Neural cell (in vitro differentiated cells): ENCODE data around the gene SYT7. TPM values are rescaled to one million over a fixed set of nuclear protein-coding genes. Genes with fewer than 3 reads are reported as not detected.

Experiments used
- H2AFZ ChIP-seq: fragments of 200-600, 300-800 bp; sonication (generic), shearing (Covaris generic); 2 replicates; pipeline ENCODE4 v1.6.0; 2014; ENCODE audit warnings: low read depth, mild to moderate bottlenecking, antibody characterized with exemption, low read length, moderate library complexity
- H3F3A ChIP-seq: fragments of 200-600 bp; shearing (Covaris generic); 2 replicates; pipeline ENCODE4 v1.6.1; 2016; ENCODE audit warnings: mild to moderate bottlenecking, moderate library complexity, mixed read lengths, antibody characterized with exemption, low read length; ENCODE audit not compliant: insufficient read depth, poor library complexity, severe bottlenecking
- H3K27ac ChIP-seq: fragments of 200-600, 300-800 bp; sonication (generic), shearing (Covaris generic); 2 replicates; pipeline ENCODE4 v1.5.1; 2014; ENCODE audit warnings: mild to moderate bottlenecking, low read length, moderate library complexity
- H3K27me3 ChIP-seq: fragments of 300-800, 200-600 bp; sonication (generic), shearing (Covaris generic); 2 replicates; pipeline ENCODE4 v1.6.0; 2014; ENCODE audit warnings: mild to moderate bottlenecking, low read depth, low read length, moderate library complexity; ENCODE audit not compliant: insufficient read depth
- H3K36me3 ChIP-seq: fragments of 300-800, 200-600 bp; sonication (generic), shearing (Covaris generic); 2 replicates; pipeline ENCODE4 v1.5.1; 2014; ENCODE audit warnings: mild to moderate bottlenecking, antibody characterized with exemption, low read length, moderate library complexity; ENCODE audit not compliant: insufficient read depth
- H3K4me2 ChIP-seq: fragments of 300-800, 200-600 bp; sonication (generic), shearing (Covaris generic); 2 replicates; pipeline ENCODE4 v1.6.0; 2014; ENCODE audit warnings: mild to moderate bottlenecking, low read length
- H3K4me3 ChIP-seq: fragments of 300-800, 200-600 bp; sonication (generic), shearing (Covaris generic); 2 replicates; pipeline ENCODE4 v1.5.1; 2014; ENCODE audit warnings: mild to moderate bottlenecking, low read length, moderate library complexity
- H3K79me2 ChIP-seq: fragments of 200-600 bp; shearing (Covaris generic); replicated peaks from 2 replicates; pipeline ENCODE4 v1.6.0; 2014; ENCODE audit warnings: mild to moderate bottlenecking, low read length, moderate library complexity; ENCODE audit not compliant: insufficient read depth
- H3K9ac ChIP-seq: fragments of 300-800, 200-600 bp; sonication (generic), shearing (Covaris generic); 2 replicates; pipeline ENCODE4 v1.6.1; 2016; ENCODE audit warnings: mild to moderate bottlenecking, low read length, mixed read lengths
- H3K9me2 ChIP-seq: fragments of 200-600 bp; shearing (Covaris generic); 2 replicates; pipeline ENCODE4 v1.6.1; 2016; ENCODE audit warnings: mild to moderate bottlenecking, low read length, mixed read lengths; ENCODE audit not compliant: insufficient read depth
- H3K9me3 ChIP-seq: fragments of 200-600, 300-800 bp; sonication (generic), shearing (Covaris generic); 2 replicates; pipeline ENCODE4 v1.6.1; 2016; ENCODE audit warnings: mild to moderate bottlenecking, mixed run types, low read length, moderate library complexity, mixed read lengths
- H4K20me1 ChIP-seq: fragments of 200-600 bp; shearing (Covaris generic); 2 replicates; pipeline ENCODE4 v1.6.1; 2016; ENCODE audit warnings: mild to moderate bottlenecking, mixed run types; ENCODE audit not compliant: insufficient read depth
- CTCF ChIP-seq: fragments of 450-650 bp; IDR thresholded peaks from 2 replicates; pipeline ENCODE4 v1.5.1; 2014; ENCODE audit warnings: antibody characterized with exemption, mild to moderate bottlenecking, moderate library complexity; ENCODE audit not compliant: poor library complexity, severe bottlenecking
- EP300 ChIP-seq: fragments of 450-650 bp; conservative IDR thresholded peaks from 2 replicates; pipeline ENCODE4 v1.6.1; 2014; ENCODE audit warnings: antibody characterized with exemption, mild to moderate bottlenecking, moderate library complexity; ENCODE audit not compliant: poor library complexity, severe bottlenecking
- EZH2 ChIP-seq: fragments of 200-600, 300-800 bp; shearing (Covaris generic), sonication (generic); IDR thresholded peaks from 2 replicates; pipeline ENCODE4 v1.6.1; 2014; ENCODE audit warnings: antibody characterized with exemption, low read length, borderline replicate concordance, mild to moderate bottlenecking; ENCODE audit not compliant: insufficient read depth, poor library complexity, severe bottlenecking
- MXI1 ChIP-seq: fragments of 450-650 bp; conservative IDR thresholded peaks from 2 replicates; pipeline ENCODE4 v1.6.1; 2014; ENCODE audit warnings: antibody characterized with exemption, mild to moderate bottlenecking; ENCODE audit not compliant: poor library complexity, severe bottlenecking
- POLR2AphosphoS5 ChIP-seq: IDR thresholded peaks from 2 replicates; pipeline ENCODE4 v1.6.1; 2012
- RAD21 ChIP-seq: fragments of 450-650 bp; conservative IDR thresholded peaks from 2 replicates; pipeline ENCODE4 v1.6.1; 2014; ENCODE audit warnings: antibody characterized with exemption, mild to moderate bottlenecking, moderate library complexity
- REST ChIP-seq: IDR thresholded peaks from 2 replicates; pipeline ENCODE4 v1.6.1; 2012; ENCODE audit warnings: borderline replicate concordance
- SMC3 ChIP-seq: fragments of 450-650 bp; conservative IDR thresholded peaks from 2 replicates; pipeline ENCODE4 v1.6.1; 2014; ENCODE audit warnings: antibody characterized with exemption, mild to moderate bottlenecking, moderate library complexity; ENCODE audit not compliant: poor library complexity
- TAF1 ChIP-seq: IDR thresholded peaks from 2 replicates; pipeline ENCODE4 v1.6.1; 2012; ENCODE audit warnings: low read depth
- polyA plus RNA-seq: library from polyadenylated mRNA; depleted of rRNA; stranded (reverse); fragments of >200 nt; gene quantifications from 2 replicates; pipeline ENCODE4 v1.2.3, GENCODE V29; 2014

SYT7 gene
- polyA plus RNA-seq, 1 donor from 2014 or later = 14.0 TPM

- Histone ChIP-seq H3F3A (peaks cover 6% of the 10 kb centered on the region), H3K9ac (no peak overlapping the region), H3K4me3 (no peak overlapping the region), H3K4me2 (no peak overlapping the region), H4K20me1 (no peaks in the 10 kb centered on the region), H3K9me3 (no peaks in the 10 kb centered on the region), H3K27me3 (no peaks in the 10 kb centered on the region), H3K79me2 (no peaks in the 10 kb centered on the region), H3K9me2 (no peaks in the 10 kb centered on the region), H3K27ac (no peak overlapping the region), H3K36me3 (no peaks in the 10 kb centered on the region), H2AFZ (no peak overlapping the region)
- TF ChIP-seq TAF1 (no peak), RAD21 (no peak), SMC3 (no peak), REST (no peak), POLR2AphosphoS5 (no peak), MXI1 (no peak), CTCF (no peak), EP300 (no peak), EZH2 (no peak)
Observed at GRCh38 chr11:61477126-61477525, 103.8 kb downstream of the SYT7 start.

GRCh38 chr11:61476371-61476770, 104.5 kb downstream of the SYT7 start:
- peaks cover 6% of the 10 kb centered on the region for H3F3A ChIP-seq
- H3K9ac ChIP-seq = no peak overlapping the region
- no peaks in the 10 kb centered on the region for H3K79me2 ChIP-seq
- no peaks in the 10 kb centered on the region for H3K9me2 ChIP-seq
- no peaks in the 10 kb centered on the region for H3K27me3 ChIP-seq
- no peak overlapping the region for H2AFZ ChIP-seq
- H3K27ac ChIP-seq = no peak overlapping the region
- H3K36me3 ChIP-seq = no peaks in the 10 kb centered on the region
- no peak overlapping the region for H3K4me3 ChIP-seq
- no peaks in the 10 kb centered on the region for H4K20me1 ChIP-seq
- TF ChIP-seq MXI1 (no peak), EP300 (no peak), SMC3 (no peak), REST (no peak), POLR2AphosphoS5 (no peak), RAD21 (no peak), EZH2 (no peak), TAF1 (no peak), CTCF (no peak)
- H3K4me2 ChIP-seq = no peak overlapping the region
- no peaks in the 10 kb centered on the region for H3K9me3 ChIP-seq
